NT2/D1 (cell line): ENCODE results near the gene FAM124B.
"Not testable (repeated sequence)": the region's sequence is repeated elsewhere in the genome, so short reads cannot be mapped to it uniquely, and the experiment has no call there.

Experiments used
- DNase-seq: peaks from one replicate; pipeline ENCODE4 v3.0.0-alpha.2; 2011; ENCODE audit warnings: low read depth, low spot score
- H3K27me3 ChIP-seq: 2 replicates; pipeline ENCODE4 v1.6.0; 2011; ENCODE audit warnings: mild to moderate bottlenecking; ENCODE audit not compliant: insufficient read length, insufficient read depth
- H3K36me3 ChIP-seq: 2 replicates; pipeline ENCODE4 v1.6.1; 2011; ENCODE audit warnings: mild to moderate bottlenecking, low read length, mixed read lengths; ENCODE audit not compliant: insufficient read depth, insufficient read length
- H3K4me1 ChIP-seq: 2 replicates; pipeline ENCODE4 v1.5.1; 2011; ENCODE audit not compliant: insufficient read depth, insufficient read length
- H3K4me3 ChIP-seq: 2 replicates; pipeline ENCODE4 v1.5.1; 2011; ENCODE audit warnings: low read depth; ENCODE audit not compliant: insufficient read length
- H3K9ac ChIP-seq: 2 replicates; pipeline ENCODE4 v1.6.0; 2011; ENCODE audit warnings: low read depth; ENCODE audit not compliant: insufficient read length
- H3K9me3 ChIP-seq: 2 replicates; pipeline ENCODE4 v1.5.1; 2011; ENCODE audit warnings: mild to moderate bottlenecking, low read length; ENCODE audit not compliant: insufficient read depth
- SUZ12 ChIP-seq: IDR thresholded peaks from 2 replicates; pipeline ENCODE4 v1.6.1; 2011; ENCODE audit not compliant: insufficient read length, insufficient read depth; ENCODE audit errors: extremely low read depth
- YY1 ChIP-seq: IDR thresholded peaks from 2 replicates; pipeline ENCODE4 v1.6.1; 2011; ENCODE audit not compliant: insufficient read length, insufficient read depth
- ZNF274 ChIP-seq: IDR thresholded peaks from 2 replicates; pipeline ENCODE4 v1.6.1; 2011; ENCODE audit warnings: mild to moderate bottlenecking, low read depth, low read length

Gene FAM124B

GRCh38 chr2:224393157-224393872 is 8.6 kb downstream of the FAM124B start:
- no peaks in the 10 kb centered on the region for H3K4me1 ChIP-seq
- no peak for TF ChIP-seq YY1
- no peak for TF ChIP-seq ZNF274
- TF ChIP-seq SUZ12 = no peak
- H3K9ac ChIP-seq = no peak overlapping the region
- DNase-seq = no peak
- no peaks in the 10 kb centered on the region for H3K9me3 ChIP-seq
- H3K36me3 ChIP-seq = peaks cover 7% of the 10 kb centered on the region
- H3K27me3 ChIP-seq = no peaks in the 10 kb centered on the region
- no peak overlapping the region for H3K4me3 ChIP-seq

- Histone ChIP-seq H3K36me3 (peaks cover 7% of the 10 kb centered on the region), H3K4me1 (no peaks in the 10 kb centered on the region), H3K27me3 (no peaks in the 10 kb centered on the region), H3K4me3 (no peak overlapping the region), H3K9ac (no peak overlapping the region), H3K9me3 (no peaks in the 10 kb centered on the region)
- DNase-seq = no peak
- TF ChIP-seq SUZ12 = no peak
- TF ChIP-seq YY1 = no peak
- no peak for TF ChIP-seq ZNF274
Measured at GRCh38 chr2:224392545-224392944, 9.4 kb downstream of the FAM124B start.

- TF ChIP-seq YY1 = no peak
- no peak for TF ChIP-seq ZNF274
- no peak for TF ChIP-seq SUZ12
Measured at GRCh38 chr2:224389317-224389716, 12.6 kb downstream of the FAM124B start.

GRCh38 chr2:224386876-224387275 is 15.0 kb downstream of the FAM124B start:
- no peak for DNase-seq
- Histone ChIP-seq H3K4me1 (no peaks in the 10 kb centered on the region), H3K9me3 (0 out of 2 replicates have a peak, but pooled peaks cover 7% of the 10 kb centered on the region), H3K27me3 (no peaks in the 10 kb centered on the region), H3K9ac (no peak overlapping the region), H3K36me3 (no peaks in the 10 kb centered on the region), H3K4me3 (no peak overlapping the region)
- no peak for TF ChIP-seq YY1
- no peak for TF ChIP-seq SUZ12
- no peak for TF ChIP-seq ZNF274

More at GRCh38 chr2:224389317-224389716, 12.6 kb downstream of the FAM124B start:
- Histone ChIP-seq H3K4me1 (no peaks in the 10 kb centered on the region), H3K9me3 (no peaks in the 10 kb centered on the region), H3K9ac (no peak overlapping the region), H3K36me3 (peaks cover 7% of the 10 kb centered on the region), H3K27me3 (no peaks in the 10 kb centered on the region), H3K4me3 (no peak overlapping the region)
- DNase-seq = no peak

- Histone ChIP-seq H3K27me3 (no peaks in the 10 kb centered on the region), H3K36me3 (peaks cover 4% of the 10 kb centered on the region), H3K4me3 (no peak overlapping the region), H3K4me1 (no peaks in the 10 kb centered on the region), H3K9me3 (0 out of 2 replicates have a peak, but pooled peaks cover 7% of the 10 kb centered on the region), H3K9ac (no peak overlapping the region)
- no peak for DNase-seq
- TF ChIP-seq SUZ12 (no peak), YY1 (no peak), ZNF274 (no peak)
Measured at GRCh38 chr2:224382973-224383555, 18.8 kb downstream of the FAM124B start.

GRCh38 chr2:224382280-224382647 is 19.6 kb downstream of the FAM124B start:
- not testable (repeated sequence) for H3K9ac ChIP-seq, H3K36me3 ChIP-seq, H3K4me3 ChIP-seq, H3K4me1 ChIP-seq, H3K9me3 ChIP-seq, H3K27me3 ChIP-seq, DNase-seq

- TF ChIP-seq ZNF274 (no peak), YY1 (no peak), SUZ12 (no peak)
- H3K4me1 ChIP-seq = no peaks in the 10 kb centered on the region
- H3K4me3 ChIP-seq = no peak overlapping the region
- H3K9me3 ChIP-seq = 0 out of 2 replicates have a peak, but pooled peaks cover 7% of the 10 kb centered on the region
- no peak overlapping the region for H3K9ac ChIP-seq
- DNase-seq = no peak
- peaks cover 4% of the 10 kb centered on the region for H3K36me3 ChIP-seq
- H3K27me3 ChIP-seq = no peaks in the 10 kb centered on the region
Measured at GRCh38 chr2:224381521-224382279, 20.2 kb downstream of the FAM124B start.
